Measurements from ENCODE around the gene FAM170A. TPM values are rescaled to one million over a fixed set of nuclear protein-coding genes. Genes with fewer than 3 reads are reported as not detected.

The FAM170A gene
- polyA plus RNA-seq (ENCODE audit: insufficient read length in 3 of 3): under 1 TPM in 2 of 3 donors, not detected in 1; 0.15 to 0.16 TPM
- long read RNA-seq, donor 1: 0 reads
- long read RNA-seq, donor 2: 0 reads
- long read RNA-seq, donor 3: 0 reads
- long read RNA-seq, donor 4: 0 reads
- long read RNA-seq, donor 5: 0 reads
- long read RNA-seq, donor 6: 0 reads
- long read RNA-seq, donor 7: 0 reads
- long read RNA-seq, donor 8: 0 reads
- long read RNA-seq, donor 9: 0 reads
- long read RNA-seq, donor 10: 0 reads
- long read RNA-seq, donor 11: 0 reads
- long read RNA-seq, donor 12: 0 reads
- long read RNA-seq, donor 13: 0 reads
- long read RNA-seq, donor 14: 0 reads
- long read RNA-seq, donor 15: 0 reads
- long read RNA-seq, donor 16: 0 reads

GRCh38 chr5:119629339-119629738 lies at the start of gene FAM170A:
TSS of gene FAM170A (plus strand) at chr5:119629558. CDS start at chr5:119629769, 211 bp downstream.
- DNase-seq (ENCODE audit: extremely low read depth in 1 of 11, low read depth in 9 of 11, low spot score in 4 of 11): no peak

GRCh38 chr5:119582987-119583386 lies 46.4 kb upstream of the FAM170A start:
- no peak for DNase-seq (ENCODE audit: extremely low read depth in 1 of 11, low read depth in 9 of 11, low spot score in 4 of 11)

GRCh38 chr5:119583684-119584083 lies 45.7 kb upstream of the FAM170A start:
- DNase-seq (ENCODE audit: extremely low read depth in 1 of 11, low read depth in 9 of 11, low spot score in 4 of 11): no peak

GRCh38 chr5:119596046-119596445 lies 33.3 kb upstream of the FAM170A start:
- DNase-seq (ENCODE audit: extremely low read depth in 1 of 11, low read depth in 9 of 11, low spot score in 4 of 11): no peak

- no peak for DNase-seq (ENCODE audit: extremely low read depth in 1 of 11, low read depth in 9 of 11, low spot score in 4 of 11)
Observed at GRCh38 chr5:119597728-119598298, 31.5 kb upstream of the FAM170A start.

- no peak for DNase-seq (ENCODE audit: extremely low read depth in 1 of 11, low read depth in 9 of 11, low spot score in 4 of 11)
Observed at GRCh38 chr5:119613937-119614336, 15.4 kb upstream of the FAM170A start.

GRCh38 chr5:119614838-119615237 lies 14.5 kb upstream of the FAM170A start:
- no peak for DNase-seq (ENCODE audit: extremely low read depth in 1 of 11, low read depth in 9 of 11, low spot score in 4 of 11)

DNA sequence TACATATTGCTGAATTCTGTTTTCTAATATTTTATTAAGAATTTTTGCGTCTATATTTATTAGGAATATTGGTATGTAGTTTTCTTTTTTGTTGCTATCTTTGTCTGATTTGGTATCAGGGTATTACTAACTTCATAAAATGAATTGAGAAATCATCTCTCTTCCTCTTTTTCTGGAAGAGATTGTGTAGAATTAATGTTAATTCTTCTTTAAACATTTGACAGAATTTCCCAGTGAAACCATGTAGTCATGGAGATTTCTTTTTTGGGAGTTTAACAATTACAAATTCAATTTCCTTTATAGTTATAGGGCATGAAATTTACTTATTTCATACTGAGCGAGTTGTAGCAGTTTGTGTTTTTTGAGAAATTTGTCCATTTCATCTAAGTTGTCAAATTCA lies 3.3 kb upstream of the FAM170A start:
- DNase-seq (ENCODE audit: extremely low read depth in 1 of 11, low read depth in 9 of 11, low spot score in 4 of 11): no peak

DNA sequence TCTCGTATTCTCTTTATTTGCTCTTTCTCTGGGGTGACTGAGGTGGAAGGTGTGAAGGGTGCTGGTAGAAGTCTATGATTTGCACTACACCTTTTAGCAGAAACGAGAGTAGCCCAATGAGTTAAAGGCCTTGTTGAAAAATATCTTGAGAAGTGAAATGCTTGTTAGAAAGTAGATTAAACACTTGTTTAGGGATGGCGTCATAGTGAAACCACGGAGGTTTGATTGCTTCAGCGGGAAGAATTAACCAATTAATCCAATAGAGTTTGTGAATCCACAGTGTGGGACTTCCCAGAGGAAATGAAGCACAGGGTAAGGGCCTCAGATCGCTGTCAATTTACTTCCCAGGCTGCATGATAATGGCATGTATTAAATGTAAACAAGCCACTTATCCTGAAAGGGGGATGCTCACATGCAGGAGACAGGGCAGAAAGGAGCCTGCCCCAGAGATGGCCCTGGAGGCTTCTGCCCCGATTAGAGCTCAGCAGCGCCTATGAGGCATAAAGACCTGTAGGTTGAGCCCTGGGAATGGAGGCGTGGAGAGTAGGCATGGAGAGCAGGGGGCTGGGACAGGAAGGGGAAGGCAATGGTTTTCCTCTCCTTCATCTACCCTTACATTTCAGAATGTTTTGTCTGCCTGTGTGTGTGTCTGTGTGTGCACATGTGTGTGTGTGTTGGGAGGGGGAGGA lies 1.5 kb downstream of the FAM170A start:
- no peak for DNase-seq (ENCODE audit: extremely low read depth in 1 of 11, low read depth in 9 of 11, low spot score in 4 of 11)

DNA sequence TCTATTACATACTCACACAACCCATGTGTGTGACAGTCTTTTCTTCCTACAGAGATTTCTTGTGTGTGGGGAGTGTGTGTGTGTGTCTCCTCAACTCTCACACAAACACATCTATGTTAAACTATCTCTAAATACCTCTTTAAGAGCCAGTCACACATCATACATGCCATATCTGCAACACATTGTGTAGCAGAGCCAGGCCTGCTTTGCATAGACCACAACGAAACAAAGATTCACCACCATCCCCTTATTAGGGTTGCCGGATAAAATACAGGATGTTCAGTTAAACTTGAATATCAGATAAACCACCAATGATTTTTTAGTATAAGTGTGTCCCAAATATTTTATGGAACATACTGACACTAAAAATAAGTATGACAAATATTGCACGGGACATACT lies 2.3 kb downstream of the FAM170A start:
- no peak for DNase-seq (ENCODE audit: extremely low read depth in 1 of 11, low read depth in 9 of 11, low spot score in 4 of 11)

GRCh38 chr5:119651486-119651885 lies 22.1 kb downstream of the FAM170A start:
- DNase-seq (ENCODE audit: extremely low read depth in 1 of 11, low read depth in 9 of 11, low spot score in 4 of 11): no peak

DNA sequence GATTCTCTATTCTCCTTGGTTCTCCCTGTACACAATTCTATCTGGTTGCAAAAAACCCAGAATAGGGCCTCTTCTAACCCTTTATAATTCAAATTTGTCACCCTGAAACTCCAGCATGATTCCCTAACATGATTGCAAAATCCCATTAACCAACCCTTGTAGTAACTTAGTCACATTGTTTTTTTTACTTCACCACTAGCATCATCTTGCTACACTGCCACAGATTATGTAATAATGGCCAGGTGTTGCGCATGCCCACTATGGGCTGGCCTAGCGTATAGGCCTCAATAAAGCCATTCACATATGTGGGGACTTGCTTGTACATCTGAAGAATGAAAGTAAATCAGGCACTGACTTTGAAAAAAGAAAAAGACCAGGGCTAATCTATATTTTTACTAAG lies 25.7 kb downstream of the FAM170A start:
- no peak for DNase-seq (ENCODE audit: extremely low read depth in 1 of 11, low read depth in 9 of 11, low spot score in 4 of 11)

DNA sequence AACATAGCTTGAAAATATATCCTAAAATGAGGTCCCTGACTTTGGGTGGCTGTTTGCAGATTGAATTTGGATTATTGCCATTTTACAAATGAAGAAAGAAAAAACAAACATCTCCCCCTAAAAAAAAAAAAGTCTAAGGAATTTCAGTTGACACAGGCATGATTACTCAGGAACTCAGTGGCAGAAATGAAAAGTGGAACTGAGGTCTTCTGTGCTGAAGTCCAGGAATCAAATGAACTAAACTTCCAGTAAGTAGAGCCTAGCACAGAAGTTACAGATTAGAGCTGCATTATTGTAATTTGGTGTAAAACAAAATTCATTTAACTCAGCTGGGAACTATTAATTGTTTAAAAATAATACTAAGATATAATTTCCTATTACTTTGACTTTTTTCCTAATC lies 26.7 kb downstream of the FAM170A start:
- DNase-seq (ENCODE audit: extremely low read depth in 1 of 11, low read depth in 9 of 11, low spot score in 4 of 11): no peak

GRCh38 chr5:119666542-119666941 lies 37.2 kb downstream of the FAM170A start:
- DNase-seq (ENCODE audit: extremely low read depth in 1 of 11, low read depth in 9 of 11, low spot score in 4 of 11): no peak

DNA sequence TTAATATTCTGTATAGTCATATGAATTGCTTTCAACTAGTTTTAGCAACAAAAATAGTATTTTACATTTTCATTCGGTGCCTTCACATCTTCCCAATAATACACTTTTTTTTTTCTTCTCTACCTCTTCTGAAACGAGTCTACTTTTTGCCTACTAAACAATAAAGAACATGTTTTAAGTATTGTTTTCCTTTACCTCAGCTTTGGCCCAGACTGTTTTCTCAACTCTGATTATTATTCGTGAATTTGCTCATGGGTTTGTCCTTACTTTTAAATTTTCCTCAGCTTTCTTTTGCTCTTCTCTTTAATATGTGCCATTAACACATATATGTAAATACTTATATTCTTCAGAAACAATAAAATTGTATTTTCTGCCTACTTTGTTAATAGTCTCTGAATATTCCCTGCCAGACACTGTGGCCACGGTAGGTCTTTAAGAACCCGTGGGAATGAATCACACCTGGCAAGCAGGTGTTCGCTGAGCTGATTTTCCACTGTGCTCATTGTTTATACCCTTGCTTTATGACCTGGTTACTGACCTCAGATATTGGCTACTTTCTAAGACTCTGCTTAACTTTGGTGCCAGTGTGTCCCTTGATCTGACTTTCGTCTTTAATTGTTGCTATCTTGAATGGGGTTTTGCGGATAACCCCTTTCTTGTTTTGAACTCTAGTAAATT lies 49.1 kb downstream of the FAM170A start:
- no peak for DNase-seq (ENCODE audit: extremely low read depth in 1 of 11, low read depth in 9 of 11, low spot score in 4 of 11)

DNA sequence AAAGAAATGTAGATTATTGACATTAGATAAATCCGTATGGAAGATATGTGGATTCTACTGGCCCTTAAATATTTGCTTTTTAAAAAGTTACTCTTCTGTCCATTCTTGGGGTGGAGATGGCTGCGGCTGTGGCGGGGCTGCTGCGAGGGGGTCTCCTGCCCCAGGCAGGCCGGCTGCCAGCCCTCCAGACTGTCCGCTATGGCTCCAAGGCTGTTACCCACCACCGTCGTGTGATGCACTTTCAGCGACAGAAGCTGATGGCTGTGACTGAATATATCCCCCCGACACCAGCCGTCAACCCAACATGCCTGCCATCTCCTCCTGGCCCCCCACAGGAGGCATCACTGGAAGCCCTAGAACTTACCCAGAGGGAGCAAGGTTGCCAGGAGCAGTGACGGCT lies 50.7 kb downstream of the FAM170A start:
- DNase-seq (ENCODE audit: extremely low read depth in 1 of 11, low read depth in 9 of 11, low spot score in 4 of 11): no peak

- DNase-seq (ENCODE audit: extremely low read depth in 1 of 11, low read depth in 9 of 11, low spot score in 4 of 11): no peak
Observed at GRCh38 chr5:119681734-119682133, 52.4 kb downstream of the FAM170A start.

- no peak for DNase-seq (ENCODE audit: extremely low read depth in 1 of 11, low read depth in 9 of 11, low spot score in 4 of 11)
Observed at GRCh38 chr5:119682372-119682771, 53.0 kb downstream of the FAM170A start.
